GM18498 (cell line): ENCODE measurements around the gene ATRIP.

ENCODE experiments used
- ATAC-seq: cut with Tn5 transposase; IDR thresholded peaks from one replicate; pipeline ENCODE4 v1.9.1; 2021; ENCODE audit warnings: mild to moderate bottlenecking, moderate library complexity; ENCODE audit not compliant: unreplicated experiment

The ATRIP gene

GRCh38 chr3:48409291-48410201 lies 37.0 kb upstream of the ATRIP start:
- no peak for ATAC-seq

DNA sequence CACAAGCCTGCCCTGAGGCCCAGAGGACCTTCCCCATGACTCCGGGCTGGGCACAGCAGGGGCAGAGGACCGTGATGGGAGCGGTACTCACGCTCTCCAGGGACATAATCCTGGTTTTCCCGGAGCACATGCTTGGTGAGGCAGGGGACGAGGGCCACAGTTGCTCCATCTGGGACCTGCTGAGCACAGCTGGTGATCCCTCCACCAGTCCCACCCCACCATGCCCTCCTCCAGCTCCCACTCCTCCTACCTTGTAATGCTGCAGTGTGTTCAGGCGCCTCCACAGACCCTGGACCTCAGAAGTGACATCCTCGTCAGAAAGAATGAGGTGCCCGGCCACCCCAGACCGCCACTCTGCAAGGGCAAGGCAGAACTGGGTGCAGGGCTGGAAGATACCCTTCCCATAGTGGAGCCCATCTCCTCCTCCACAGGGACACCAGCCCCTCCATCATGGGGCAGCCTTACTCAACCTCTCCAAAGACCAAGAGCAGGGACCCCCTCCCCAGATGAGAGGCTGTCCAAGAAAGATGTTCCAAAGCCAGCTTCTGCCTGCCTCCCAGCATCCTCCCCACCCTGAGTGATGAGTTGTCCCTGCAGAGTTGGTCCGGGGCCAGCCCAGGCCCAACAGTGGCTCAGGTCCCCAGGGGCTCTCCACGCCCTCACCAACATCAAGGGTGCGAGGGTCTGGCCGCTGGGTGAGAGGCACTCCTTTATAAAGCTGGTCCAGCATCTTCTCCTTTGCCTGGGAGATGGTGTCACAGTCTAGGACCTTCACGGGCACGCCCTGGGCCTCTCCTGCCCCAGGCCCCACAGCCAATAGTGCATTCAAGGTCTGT lies 36.1 kb upstream of the ATRIP start:
- no peak for ATAC-seq

DNA sequence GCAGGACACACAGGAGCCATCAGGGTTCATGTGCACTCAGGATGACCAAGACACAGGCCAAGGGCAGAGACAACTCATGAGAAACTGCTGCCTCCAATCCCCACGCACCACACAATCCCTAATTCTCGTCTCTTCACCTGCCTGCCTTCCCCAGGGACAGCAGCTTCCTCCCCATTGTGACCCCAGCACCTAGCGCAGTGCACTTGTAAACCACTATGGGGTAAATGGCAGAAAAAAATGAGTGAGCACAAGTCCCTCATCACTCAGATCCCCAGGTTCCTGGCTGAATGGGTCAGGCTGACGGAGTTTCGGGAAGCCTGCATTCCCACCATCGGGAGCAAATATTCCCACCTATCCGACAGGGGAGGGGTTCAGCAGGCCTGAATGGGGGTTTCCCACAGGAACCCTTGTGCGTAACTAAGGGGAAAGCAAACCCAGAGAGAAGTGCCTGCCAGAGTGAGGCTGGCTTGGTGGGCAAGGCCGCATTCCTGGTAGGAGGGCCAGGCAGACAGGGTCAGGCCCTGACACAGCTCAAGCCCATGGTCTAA lies 35.4 kb upstream of the ATRIP start:
- no peak for ATAC-seq

DNA sequence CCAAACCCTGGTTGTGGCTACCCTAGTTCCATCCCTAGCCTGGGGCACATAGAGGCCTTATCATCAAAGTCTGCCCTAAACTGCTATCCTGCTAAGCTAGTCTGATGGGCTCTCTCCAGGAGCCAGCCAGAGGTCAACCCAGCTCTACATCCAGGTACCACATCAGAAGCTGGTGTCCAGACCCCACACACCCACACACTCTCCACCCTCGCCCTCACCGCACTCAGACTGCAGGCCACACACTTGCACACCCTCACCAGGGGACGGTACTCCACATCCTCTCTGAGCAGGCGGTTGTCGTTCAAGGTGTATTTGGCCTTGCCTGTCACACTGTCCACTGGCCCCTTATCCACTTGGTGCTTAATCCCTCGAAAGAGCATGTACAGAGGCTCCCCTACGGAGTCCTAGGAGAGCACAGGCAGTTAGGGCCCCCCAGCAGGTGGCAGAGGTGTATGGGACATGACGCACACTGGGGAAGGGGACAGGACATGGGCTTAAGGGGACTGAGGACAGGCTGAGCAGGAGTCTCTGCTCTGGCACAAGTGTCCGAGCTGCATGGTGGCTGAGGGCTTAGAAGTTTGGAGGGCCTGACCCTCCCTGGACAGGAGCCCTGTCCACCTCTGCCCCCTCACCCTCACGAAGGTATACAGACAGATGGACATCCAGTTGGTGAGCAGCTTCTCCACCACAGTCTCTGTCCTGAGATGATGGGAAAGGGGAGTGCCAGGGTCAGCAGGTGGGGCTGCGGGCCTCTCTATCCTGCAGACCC lies 34.7 kb upstream of the ATRIP start:
- ATAC-seq = no peak

DNA sequence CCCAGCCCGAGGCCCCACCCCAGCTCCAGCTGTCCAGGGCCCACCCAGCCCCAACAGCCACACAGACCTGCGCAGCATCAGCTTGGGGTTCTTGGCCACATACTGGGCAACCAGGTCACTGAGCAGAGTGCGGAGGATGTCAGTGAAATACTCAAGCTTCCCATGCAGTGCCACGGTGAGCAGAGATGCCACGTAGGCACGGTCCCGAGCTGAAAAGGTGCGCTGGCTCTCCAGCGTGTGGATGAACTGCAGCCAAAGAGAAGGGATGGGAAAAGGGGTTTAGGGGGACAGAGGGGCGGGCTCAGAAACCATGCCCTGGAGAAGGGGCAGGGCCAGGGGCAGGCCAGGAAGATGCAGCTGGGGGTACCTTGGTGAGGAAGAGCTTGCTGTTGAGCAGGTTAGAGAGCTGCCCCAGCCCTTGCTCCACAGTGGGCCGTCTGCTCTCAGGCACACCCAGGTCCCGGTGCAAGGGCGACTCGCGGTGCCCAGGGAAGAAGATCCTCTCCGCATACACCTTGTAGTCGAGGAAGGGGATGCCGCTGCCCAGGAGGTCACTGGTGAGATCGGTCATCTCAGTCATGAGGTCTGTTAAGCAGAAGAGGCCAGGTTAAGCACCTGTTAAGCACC lies 34.0 kb upstream of the ATRIP start:
- no peak for ATAC-seq

GRCh38 chr3:48413086-48413485 lies 33.5 kb upstream of the ATRIP start:
- no peak for ATAC-seq

DNA sequence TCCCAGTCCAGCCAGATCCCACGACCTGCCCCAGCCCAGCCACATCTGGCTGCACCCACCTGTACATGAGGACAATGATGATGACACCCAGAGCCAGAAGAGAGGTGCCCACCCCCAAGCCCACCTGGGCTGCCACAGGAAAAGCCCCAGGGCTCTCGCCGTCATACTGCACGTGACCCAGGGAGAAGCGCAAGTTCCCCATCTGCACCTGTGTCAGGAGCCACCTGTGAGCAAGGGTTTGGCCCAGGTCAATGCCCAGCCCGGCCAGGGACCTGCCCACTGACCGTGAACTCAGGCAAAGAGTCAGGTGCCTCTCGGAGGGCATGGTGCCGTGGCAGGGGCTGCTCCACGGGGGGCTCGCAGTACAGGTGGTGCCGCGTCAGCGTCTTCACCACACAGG lies 32.9 kb upstream of the ATRIP start:
- no peak for ATAC-seq

- no peak for ATAC-seq
Measured at GRCh38 chr3:48414376-48415250, 31.9 kb upstream of the ATRIP start.

DNA sequence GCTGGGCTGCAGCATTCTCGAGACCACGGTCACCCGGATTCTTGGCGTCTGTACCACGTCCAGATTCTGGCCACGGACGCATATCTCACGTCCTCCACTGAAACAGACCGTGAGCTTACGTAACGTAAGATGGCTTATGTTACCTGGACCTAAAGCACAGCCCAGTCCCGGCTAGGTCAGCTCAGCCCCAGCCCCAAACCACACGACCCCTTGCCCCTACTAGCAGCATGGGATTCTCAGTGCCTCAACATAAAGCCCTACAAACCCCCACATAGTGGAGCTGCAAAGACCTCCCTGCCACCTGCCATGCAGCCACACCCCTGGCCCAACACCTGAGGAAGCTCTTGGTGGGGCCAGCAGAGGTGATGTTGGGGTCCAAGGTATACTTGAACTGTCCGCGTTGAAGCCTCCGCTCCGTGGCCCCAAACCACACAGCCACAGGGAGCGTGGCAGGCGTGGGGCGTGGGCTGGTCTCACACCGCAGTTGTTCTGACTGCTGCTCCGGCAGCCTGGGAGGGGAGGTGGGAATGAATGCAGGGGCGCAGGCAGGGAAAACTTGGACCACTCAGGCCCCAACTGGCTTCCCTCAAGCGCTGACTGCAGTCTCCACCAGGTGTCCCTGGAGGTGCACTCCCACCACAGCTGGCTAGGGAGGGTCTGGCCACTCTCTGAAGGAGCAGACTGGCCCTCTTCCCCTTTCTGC lies 31.1 kb upstream of the ATRIP start:
- no peak for ATAC-seq

- no peak for ATAC-seq
Measured at GRCh38 chr3:48416091-48416505, 30.4 kb upstream of the ATRIP start.

DNA sequence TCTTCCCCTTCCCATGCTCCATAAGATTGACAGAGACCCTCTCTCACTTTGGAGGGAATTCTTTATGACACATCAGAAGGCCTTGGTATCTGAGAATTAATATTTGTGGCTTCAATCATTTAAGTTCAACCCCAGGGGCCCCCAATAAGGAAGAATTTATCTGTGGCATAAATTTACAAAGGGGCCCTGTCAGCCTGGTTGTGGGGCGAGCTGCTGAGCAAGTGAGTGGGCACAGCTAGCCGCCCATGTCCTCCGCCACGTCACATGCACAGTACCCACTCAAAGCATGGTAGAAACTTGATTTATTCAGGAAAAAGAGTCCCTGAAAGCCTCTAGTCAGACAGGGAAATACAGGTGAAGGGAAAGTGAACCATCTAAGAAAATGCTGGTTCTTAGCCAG lies 30.0 kb upstream of the ATRIP start:
- no peak for ATAC-seq

GRCh38 chr3:48417529-48418108 lies 28.9 kb upstream of the ATRIP start:
- ATAC-seq = no peak

GRCh38 chr3:48418140-48418539 lies 28.4 kb upstream of the ATRIP start:
- ATAC-seq = no peak

- no peak for ATAC-seq
Measured at GRCh38 chr3:48418651-48419050, 27.9 kb upstream of the ATRIP start.

DNA sequence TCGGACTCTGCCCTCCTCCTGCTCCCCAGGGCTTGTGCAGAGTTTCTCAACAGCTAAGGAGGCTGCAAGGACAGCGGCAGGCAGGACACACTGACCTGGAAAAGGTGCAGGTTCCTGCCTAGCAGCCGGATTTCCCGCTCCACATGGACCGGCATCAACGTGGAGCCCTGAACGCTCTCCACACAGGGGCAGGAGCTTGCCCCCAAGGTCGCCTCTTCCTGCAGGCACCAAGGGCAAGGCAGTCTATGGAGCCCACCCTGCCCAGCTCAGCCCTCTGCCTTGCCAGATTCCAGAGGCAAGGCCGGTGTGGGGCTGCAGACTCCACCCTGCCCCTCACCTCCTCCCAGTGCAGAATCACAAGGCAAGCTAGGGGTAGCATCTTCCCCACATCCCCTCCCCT lies 27.4 kb upstream of the ATRIP start:
- no peak for ATAC-seq

- no peak for ATAC-seq
Measured at GRCh38 chr3:48419597-48419996, 26.9 kb upstream of the ATRIP start.

GRCh38 chr3:48420561-48420960 lies 26.0 kb upstream of the ATRIP start:
- no peak for ATAC-seq

- ATAC-seq = no peak
Measured at GRCh38 chr3:48422272-48422671, 24.3 kb upstream of the ATRIP start.

- ATAC-seq = no peak
Measured at GRCh38 chr3:48422681-48423080, 23.9 kb upstream of the ATRIP start.
